GM20000 (cell line): ENCODE measurements around the gene COPG1.

Source experiments
- DNase-seq: peaks from one replicate; pipeline ENCODE4 v3.0.0; 2012; ENCODE audit warnings: low spot score
- TF ChIP-seq, protein P1 (sequence below): IDR thresholded peaks from 2 replicates; pipeline ENCODE4 v1.5.1; 2012; ENCODE audit warnings: mild to moderate bottlenecking, control low read depth; ENCODE audit errors: extremely low read depth, missing control alignments

COPG1 gene

GRCh38 chr3:129305592-129306091, 56.2 kb downstream of the COPG1 start:
- DNase-seq, result no peak
- TF ChIP-seq, protein P1, sequence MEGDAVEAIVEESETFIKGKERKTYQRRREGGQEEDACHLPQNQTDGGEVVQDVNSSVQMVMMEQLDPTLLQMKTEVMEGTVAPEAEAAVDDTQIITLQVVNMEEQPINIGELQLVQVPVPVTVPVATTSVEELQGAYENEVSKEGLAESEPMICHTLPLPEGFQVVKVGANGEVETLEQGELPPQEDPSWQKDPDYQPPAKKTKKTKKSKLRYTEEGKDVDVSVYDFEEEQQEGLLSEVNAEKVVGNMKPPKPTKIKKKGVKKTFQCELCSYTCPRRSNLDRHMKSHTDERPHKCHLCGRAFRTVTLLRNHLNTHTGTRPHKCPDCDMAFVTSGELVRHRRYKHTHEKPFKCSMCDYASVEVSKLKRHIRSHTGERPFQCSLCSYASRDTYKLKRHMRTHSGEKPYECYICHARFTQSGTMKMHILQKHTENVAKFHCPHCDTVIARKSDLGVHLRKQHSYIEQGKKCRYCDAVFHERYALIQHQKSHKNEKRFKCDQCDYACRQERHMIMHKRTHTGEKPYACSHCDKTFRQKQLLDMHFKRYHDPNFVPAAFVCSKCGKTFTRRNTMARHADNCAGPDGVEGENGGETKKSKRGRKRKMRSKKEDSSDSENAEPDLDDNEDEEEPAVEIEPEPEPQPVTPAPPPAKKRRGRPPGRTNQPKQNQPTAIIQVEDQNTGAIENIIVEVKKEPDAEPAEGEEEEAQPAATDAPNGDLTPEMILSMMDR, result no peak

- no peak for DNase-seq
- TF ChIP-seq, protein P1, result no peak
These were observed 59.2 kb downstream of the COPG1 start for GRCh38 chr3:129308636-129309035.

GRCh38 chr3:129310111-129311011, 61.0 kb downstream of the COPG1 start:
- peak; percentile 72 for DNase-seq
- TF ChIP-seq, protein P1, result no peak

- TF ChIP-seq, protein P1, result no peak
- no peak for DNase-seq
These were observed 61.9 kb downstream of the COPG1 start for GRCh38 chr3:129311054-129311902.

GRCh38 chr3:129312021-129312639, 62.7 kb downstream of the COPG1 start:
- TF ChIP-seq, protein P1, result no peak
- DNase-seq, result no peak

DNA sequence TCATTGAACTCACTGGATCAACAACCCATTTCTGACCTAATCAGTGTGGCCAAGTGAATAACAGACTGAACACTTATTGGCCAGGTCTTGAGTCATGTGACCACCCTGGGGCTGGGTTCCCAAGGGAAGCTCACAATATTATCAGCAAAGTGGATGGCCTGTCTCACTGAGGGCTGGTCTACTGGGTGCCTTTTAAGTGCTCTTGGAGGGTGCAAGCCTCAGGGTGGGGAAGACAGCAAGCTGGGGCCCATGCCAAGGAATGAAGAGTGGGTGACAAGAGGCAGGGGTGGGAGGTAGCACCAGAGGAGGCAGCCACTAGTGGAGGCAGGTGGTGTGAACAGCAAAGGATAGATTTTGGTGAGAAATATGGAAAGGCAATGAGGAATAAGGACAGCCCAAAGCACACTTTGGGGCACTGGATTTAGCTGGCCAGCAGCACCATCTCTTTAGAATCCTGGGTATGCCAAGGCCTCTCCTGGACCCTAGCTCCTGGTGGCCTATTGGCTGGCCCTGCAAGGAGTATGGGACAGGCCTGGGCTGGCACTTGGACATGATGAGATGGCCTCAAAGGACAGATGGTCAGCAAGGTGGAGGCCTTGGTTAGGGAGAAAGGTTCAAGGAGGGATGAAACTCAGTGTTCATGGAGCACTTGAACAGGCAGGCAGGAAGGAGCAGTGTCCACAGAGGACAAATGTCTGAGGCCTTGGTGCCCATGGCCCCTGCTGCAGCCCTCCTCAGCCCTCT, 63.4 kb downstream of the COPG1 start:
- TF ChIP-seq, protein P1, result no peak
- no peak for DNase-seq
